MCF 10A (cell line): ENCODE data around the gene CLNK. TPM values are rescaled to one million over a fixed set of nuclear protein-coding genes. Genes with fewer than 3 reads are reported as not detected.

Source experiments
- BruUV-seq: library from RNA; stranded (reverse); fragments of 400-500 nt; replicated peaks from 2 replicates; lab custom pipeline; 2021; lab: Mats Ljungman, UMichigan
- CTCF ChIA-PET: fragments of 300-600 bp; sonication (Branson Sonifier 250); formaldehyde crosslinking; extraction: SDS; loops from one replicate; lab custom pipeline; 2021; ENCODE audit warnings: antibody characterized with exemption, inconsistent platforms; lab: Yijun Ruan, JAX
- POLR2A ChIA-PET: fragments of 300-600, 350-650 bp; sonication (Branson Sonifier 250); formaldehyde crosslinking; extraction: SDS; loops from one replicate; lab custom pipeline; 2020; ENCODE audit warnings: antibody characterized with exemption, inconsistent platforms; lab: Yijun Ruan, JAX
- DNase-seq: peaks from one replicate; pipeline ENCODE4 v3.0.0-alpha.2; 2018; ENCODE audit not compliant: unreplicated experiment
- H3K27ac Mint-ChIP-seq: one replicate; pipeline ENCODE4 v1.8.0; 2022; ENCODE audit warnings: mild to moderate bottlenecking, low read depth, mixed read lengths; ENCODE audit not compliant: unreplicated experiment
- H3K27me3 Mint-ChIP-seq: one replicate; pipeline ENCODE4 v1.8.0; 2022; ENCODE audit warnings: mixed read lengths; ENCODE audit not compliant: insufficient read depth, unreplicated experiment
- H3K36me3 Mint-ChIP-seq: one replicate; pipeline ENCODE4 v1.8.0; 2022; ENCODE audit warnings: mild to moderate bottlenecking, moderate library complexity, mixed read lengths; ENCODE audit not compliant: insufficient read depth, unreplicated experiment
- H3K4me1 Mint-ChIP-seq: one replicate; pipeline ENCODE4 v1.8.0; 2022; ENCODE audit warnings: mixed read lengths; ENCODE audit not compliant: insufficient read depth, unreplicated experiment
- H3K4me3 Mint-ChIP-seq: one replicate; pipeline ENCODE4 v1.8.0; 2022; ENCODE audit warnings: mild to moderate bottlenecking, moderate library complexity, mixed read lengths; ENCODE audit not compliant: unreplicated experiment
- H3K9me3 Mint-ChIP-seq: one replicate; pipeline ENCODE4 v1.8.0; 2022; ENCODE audit warnings: mixed read lengths; ENCODE audit not compliant: unreplicated experiment
- intact Hi-C: fragments of 100-400 bp; cut with micrococcal nuclease; formaldehyde crosslinking; loops from 2 replicates; pipeline ENCODE4 v1.14.1; 2022
- total RNA-seq: library from RNA; stranded (reverse); gene quantifications from 2 replicates; pipeline ENCODE4 v1.2.3, GENCODE V29; 2022
- TF ChIP-seq, protein P1 (sequence below): fragments of 200-600 bp; IDR thresholded peaks from one replicate; pipeline ENCODE4 v1.8.0; 2022; ENCODE audit warnings: antibody characterized with exemption, mild to moderate bottlenecking; ENCODE audit not compliant: unreplicated experiment

CLNK gene
- total RNA-seq, 1 experiment from 2014 or later = not detected

DNA sequence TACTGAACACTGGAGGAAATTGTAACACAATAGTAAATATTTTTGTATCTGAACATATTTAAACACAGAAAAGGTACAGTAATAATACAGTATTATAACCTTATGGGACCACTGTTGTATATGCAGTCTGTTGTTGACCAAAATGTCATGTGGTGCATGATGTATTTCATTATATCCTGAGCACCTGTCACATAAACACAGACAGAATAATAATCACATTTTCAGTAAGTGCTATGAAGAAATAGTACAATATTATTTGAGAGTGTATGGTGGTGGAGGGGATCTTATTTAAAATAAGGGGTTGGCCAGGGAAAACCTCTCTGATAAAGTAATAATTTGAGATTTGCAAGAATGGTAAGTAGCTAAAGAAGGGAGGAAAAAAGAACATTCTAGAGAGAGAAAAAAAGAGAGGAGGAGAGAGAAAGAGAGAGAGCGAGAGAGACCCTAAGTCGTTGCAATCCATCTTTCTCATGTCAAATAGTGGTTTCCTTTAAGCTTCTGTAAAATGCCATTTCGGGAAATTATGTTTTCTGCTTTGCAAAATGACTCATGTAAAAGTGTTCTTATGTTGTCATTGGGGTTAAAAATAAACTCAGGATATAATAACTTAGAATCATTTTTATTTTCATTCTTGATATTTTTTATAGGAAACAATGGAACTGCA is 19.3 kb upstream of the CLNK start:
- Mint-ChIP-seq H3K4me1 (no peaks in the 10 kb centered on the region), H3K27ac (no peak overlapping the region), H3K27me3 (no peaks in the 10 kb centered on the region), H3K36me3 (no peaks in the 10 kb centered on the region), H3K4me3 (no peak overlapping the region), H3K9me3 (peaks cover 36% of the 10 kb centered on the region)
- TF ChIP-seq, protein P1, sequence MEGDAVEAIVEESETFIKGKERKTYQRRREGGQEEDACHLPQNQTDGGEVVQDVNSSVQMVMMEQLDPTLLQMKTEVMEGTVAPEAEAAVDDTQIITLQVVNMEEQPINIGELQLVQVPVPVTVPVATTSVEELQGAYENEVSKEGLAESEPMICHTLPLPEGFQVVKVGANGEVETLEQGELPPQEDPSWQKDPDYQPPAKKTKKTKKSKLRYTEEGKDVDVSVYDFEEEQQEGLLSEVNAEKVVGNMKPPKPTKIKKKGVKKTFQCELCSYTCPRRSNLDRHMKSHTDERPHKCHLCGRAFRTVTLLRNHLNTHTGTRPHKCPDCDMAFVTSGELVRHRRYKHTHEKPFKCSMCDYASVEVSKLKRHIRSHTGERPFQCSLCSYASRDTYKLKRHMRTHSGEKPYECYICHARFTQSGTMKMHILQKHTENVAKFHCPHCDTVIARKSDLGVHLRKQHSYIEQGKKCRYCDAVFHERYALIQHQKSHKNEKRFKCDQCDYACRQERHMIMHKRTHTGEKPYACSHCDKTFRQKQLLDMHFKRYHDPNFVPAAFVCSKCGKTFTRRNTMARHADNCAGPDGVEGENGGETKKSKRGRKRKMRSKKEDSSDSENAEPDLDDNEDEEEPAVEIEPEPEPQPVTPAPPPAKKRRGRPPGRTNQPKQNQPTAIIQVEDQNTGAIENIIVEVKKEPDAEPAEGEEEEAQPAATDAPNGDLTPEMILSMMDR = no peak
- intact Hi-C loops = no loop called here
- no TSS peak for BruUV-seq
- ChIA-PET POLR2A (no interaction called here), CTCF (interaction anchor here (0.6 kb wide), 1 partner anchor 81 kb away, joined by 5 read pairs; no protein-coding TSS in a partner anchor)
- DNase-seq = no peak

DNA sequence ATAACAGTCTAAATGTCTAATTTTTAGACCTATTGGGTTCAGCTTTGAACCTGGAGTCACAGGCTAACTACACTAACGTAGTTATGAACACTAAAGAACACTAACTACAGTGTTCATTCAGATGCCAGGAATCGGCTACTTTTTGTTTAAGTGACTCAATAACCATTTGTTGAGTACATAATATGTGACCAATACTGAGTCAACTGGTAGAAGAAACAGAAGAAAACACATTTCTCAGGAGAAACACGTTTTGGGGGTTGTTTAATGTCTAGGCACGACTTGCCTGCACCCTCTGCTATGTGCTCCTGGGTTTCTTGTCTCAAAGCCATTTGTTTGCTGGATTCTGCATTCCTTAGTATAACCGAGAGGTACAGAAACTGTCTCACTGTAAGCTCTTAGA is 18.6 kb upstream of the CLNK start:
- CTCF ChIA-PET = no interaction called here
- intact Hi-C loops = no loop called here
- H3K4me3 Mint-ChIP-seq = no peak overlapping the region
- BruUV-seq = no TSS peak
- TF ChIP-seq, protein P1 = no peak
- POLR2A ChIA-PET = interaction anchor here (0.5 kb wide), 1 partner anchor 27 kb away, joined by 3 read pairs; no protein-coding TSS in a partner anchor
- no peaks in the 10 kb centered on the region for H3K4me1 Mint-ChIP-seq
- no peaks in the 10 kb centered on the region for H3K27me3 Mint-ChIP-seq
- H3K36me3 Mint-ChIP-seq = no peaks in the 10 kb centered on the region
- peaks cover 36% of the 10 kb centered on the region for H3K9me3 Mint-ChIP-seq
- no peak overlapping the region for H3K27ac Mint-ChIP-seq
- no peak for DNase-seq

DNA sequence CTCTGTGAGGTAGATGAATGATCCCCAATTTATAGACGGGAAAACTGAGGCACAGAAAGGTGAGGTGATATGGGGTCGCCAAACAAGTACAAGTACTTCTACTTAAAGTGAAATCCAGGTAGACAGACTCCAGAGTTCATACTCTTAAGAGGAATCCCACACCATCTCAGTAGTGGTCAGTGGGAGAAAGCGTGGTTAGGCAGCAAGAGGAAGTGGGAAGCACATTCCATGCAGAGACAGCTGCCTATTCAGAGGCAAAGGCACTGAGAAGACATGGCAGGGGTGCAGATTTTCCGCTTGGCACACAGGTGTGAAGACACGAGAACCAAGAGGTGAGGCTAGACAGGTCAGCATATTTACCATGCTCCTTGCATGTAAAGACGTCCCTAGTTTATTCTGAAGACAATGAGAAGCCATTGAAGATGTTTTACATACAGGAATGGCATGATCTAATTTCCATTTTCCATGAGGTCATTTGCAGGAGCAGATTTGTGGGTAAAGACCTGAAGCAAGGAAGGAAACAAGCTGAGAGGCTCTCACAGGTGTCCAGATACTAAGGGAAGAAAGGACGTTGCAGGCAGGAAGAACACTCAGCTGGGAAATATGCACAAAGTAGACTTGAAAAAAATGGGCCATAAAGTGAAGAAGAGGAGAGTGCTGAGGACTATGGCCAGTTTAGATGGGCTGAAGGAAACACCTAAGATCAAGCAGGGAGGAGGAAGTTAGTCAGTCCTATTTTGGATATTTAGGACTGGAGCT is 17.3 kb upstream of the CLNK start:
- TF ChIP-seq, protein P1 = no peak
- POLR2A ChIA-PET = no interaction called here
- no peaks in the 10 kb centered on the region for H3K4me1 Mint-ChIP-seq
- H3K4me3 Mint-ChIP-seq = no peak overlapping the region
- intact Hi-C loops = no loop called here
- no peak overlapping the region for H3K27ac Mint-ChIP-seq
- CTCF ChIA-PET = no interaction called here
- no TSS peak for BruUV-seq
- H3K9me3 Mint-ChIP-seq = peaks cover 30% of the 10 kb centered on the region
- H3K36me3 Mint-ChIP-seq = no peaks in the 10 kb centered on the region
- no peaks in the 10 kb centered on the region for H3K27me3 Mint-ChIP-seq
- DNase-seq = no peak

DNA sequence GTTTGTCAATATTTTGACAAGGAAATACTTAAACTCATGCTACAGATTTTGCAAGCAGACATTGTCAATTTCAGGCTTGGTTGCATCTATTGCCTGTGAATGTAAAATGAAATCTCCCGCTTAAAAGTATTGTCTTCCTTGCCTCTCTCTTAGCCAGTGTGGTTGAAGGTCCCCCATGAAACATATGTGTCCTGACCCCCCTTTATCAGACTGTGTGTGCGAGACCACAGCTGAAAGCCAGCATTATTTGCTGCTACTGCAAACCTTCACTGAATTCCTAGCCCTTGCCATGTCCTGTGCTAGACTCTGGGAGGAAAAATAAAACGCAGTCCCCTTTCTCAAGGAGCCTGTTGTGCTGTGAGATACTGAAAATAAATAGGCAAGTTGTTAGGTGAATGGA is 16.6 kb upstream of the CLNK start:
- TF ChIP-seq, protein P1 = no peak
- DNase-seq = no peak
- intact Hi-C loops = no loop called here
- H3K9me3 Mint-ChIP-seq = peaks cover 30% of the 10 kb centered on the region
- no TSS peak for BruUV-seq
- no peaks in the 10 kb centered on the region for H3K4me1 Mint-ChIP-seq
- H3K36me3 Mint-ChIP-seq = no peaks in the 10 kb centered on the region
- CTCF ChIA-PET = no interaction called here
- no peak overlapping the region for H3K27ac Mint-ChIP-seq
- H3K4me3 Mint-ChIP-seq = no peak overlapping the region
- no peaks in the 10 kb centered on the region for H3K27me3 Mint-ChIP-seq
- POLR2A ChIA-PET = no interaction called here
